Measurements from ENCODE around the gene SLFN12. TPM values are rescaled to one million over a fixed set of nuclear protein-coding genes. Genes with fewer than 3 reads are reported as not detected.
"Not testable (repeated sequence)": the region's sequence is repeated elsewhere in the genome, so short reads cannot be mapped to it uniquely, and the experiment has no call there.

SLFN12 gene
- total RNA-seq, result 5.9 TPM

- peaks cover 34% of the 10 kb centered on the region for H3K4me1 ChIP-seq (ENCODE audit: insufficient read depth, low read length)
- no peaks in the 10 kb centered on the region for H3K27me3 ChIP-seq (ENCODE audit: insufficient read depth, low read length)
- H3K4me3 ChIP-seq (ENCODE audit: low read length), result peak within 1 kb of the TSS; percentile 97
- no peaks in the 10 kb centered on the region for H3K9me3 ChIP-seq (ENCODE audit: low read depth, low read length)
Measured at GRCh38 chr17:35432176-35433074, at the start of gene SLFN12. Gene SLFN12 (minus strand): TSS chr17:35432500. CDS start chr17:35423028, 9,472 bp downstream.

- Histone ChIP-seq H3K4me3 (ENCODE audit: low read length) (no peak overlapping the region), H3K4me1 (ENCODE audit: insufficient read depth, low read length) (no peaks in the 10 kb centered on the region), H3K9me3 (ENCODE audit: low read depth, low read length) (no peaks in the 10 kb centered on the region), H3K27me3 (ENCODE audit: insufficient read depth, low read length) (peaks cover 8% of the 10 kb centered on the region)
Measured at GRCh38 chr17:35479271-35479670, 47.0 kb upstream of the SLFN12 start.

GRCh38 chr17:35477248-35477647 lies 44.9 kb upstream of the SLFN12 start:
- H3K9me3 ChIP-seq (ENCODE audit: low read depth, low read length), result no peaks in the 10 kb centered on the region
- no peak overlapping the region for H3K4me3 ChIP-seq (ENCODE audit: low read length)
- H3K4me1 ChIP-seq (ENCODE audit: insufficient read depth, low read length), result no peaks in the 10 kb centered on the region
- peaks cover 8% of the 10 kb centered on the region for H3K27me3 ChIP-seq (ENCODE audit: insufficient read depth, low read length)

DNA sequence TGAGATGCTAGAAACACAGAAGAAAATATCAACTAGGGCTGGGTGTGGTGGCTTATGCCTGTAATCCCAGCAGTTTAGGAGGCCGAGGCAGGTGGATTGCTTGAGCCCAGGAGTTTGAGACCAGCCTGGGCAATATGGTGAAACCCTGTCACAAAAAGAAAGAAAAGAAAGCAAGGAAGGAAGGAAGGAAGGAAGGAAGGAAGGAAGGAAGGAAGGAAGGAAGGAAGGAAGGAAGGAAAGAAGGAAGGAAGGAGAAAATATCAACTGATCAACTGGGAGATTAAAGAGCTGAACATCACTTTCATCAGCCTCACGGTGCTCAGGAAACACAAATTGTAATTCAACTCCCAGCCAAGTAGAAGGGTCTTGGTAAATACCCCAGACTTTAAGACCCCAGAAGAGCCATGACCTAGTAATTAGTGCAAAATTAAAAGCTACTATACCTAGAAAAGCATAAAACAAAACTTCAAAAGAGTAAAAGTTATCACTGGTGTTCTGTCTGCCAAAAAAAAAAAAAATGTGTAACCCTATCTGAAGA lies 44.1 kb upstream of the SLFN12 start:
- no peak overlapping the region for H3K4me3 ChIP-seq (ENCODE audit: low read length)
- peaks cover 8% of the 10 kb centered on the region for H3K27me3 ChIP-seq (ENCODE audit: insufficient read depth, low read length)
- H3K9me3 ChIP-seq (ENCODE audit: low read depth, low read length), result no peaks in the 10 kb centered on the region
- H3K4me1 ChIP-seq (ENCODE audit: insufficient read depth, low read length), result no peaks in the 10 kb centered on the region

DNA sequence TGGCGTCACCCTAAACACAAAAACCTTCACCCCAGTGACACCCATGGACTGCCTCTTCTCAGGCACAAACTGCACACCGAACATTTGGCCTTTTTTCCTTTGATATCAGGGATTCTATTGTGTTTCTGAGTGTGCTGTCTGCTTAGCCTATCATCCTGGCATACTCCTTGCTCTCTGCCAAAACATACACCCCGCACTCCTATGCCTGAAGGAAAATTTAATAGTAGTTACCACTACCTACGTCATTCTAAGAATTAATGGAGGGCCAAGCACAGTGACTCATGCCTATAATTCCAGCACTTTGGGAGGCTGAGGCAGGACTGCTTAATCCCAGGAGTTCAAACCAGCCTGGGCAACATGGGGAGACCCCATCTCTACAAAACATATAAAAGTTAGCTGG lies 36.2 kb upstream of the SLFN12 start:
- Histone ChIP-seq H3K4me1 (ENCODE audit: insufficient read depth, low read length) (peaks cover 15% of the 10 kb centered on the region), H3K27me3 (ENCODE audit: insufficient read depth, low read length) (no peaks in the 10 kb centered on the region), H3K4me3 (ENCODE audit: low read length) (no peak overlapping the region), H3K9me3 (ENCODE audit: low read depth, low read length) (no peaks in the 10 kb centered on the region)

- Histone ChIP-seq H3K9me3 (ENCODE audit: low read depth, low read length) (no peaks in the 10 kb centered on the region), H3K4me1 (ENCODE audit: insufficient read depth, low read length) (peaks cover 15% of the 10 kb centered on the region), H3K27me3 (ENCODE audit: insufficient read depth, low read length) (peaks cover 3% of the 10 kb centered on the region), H3K4me3 (ENCODE audit: low read length) (no peak overlapping the region)
Measured at GRCh38 chr17:35467824-35468223, 35.5 kb upstream of the SLFN12 start.

DNA sequence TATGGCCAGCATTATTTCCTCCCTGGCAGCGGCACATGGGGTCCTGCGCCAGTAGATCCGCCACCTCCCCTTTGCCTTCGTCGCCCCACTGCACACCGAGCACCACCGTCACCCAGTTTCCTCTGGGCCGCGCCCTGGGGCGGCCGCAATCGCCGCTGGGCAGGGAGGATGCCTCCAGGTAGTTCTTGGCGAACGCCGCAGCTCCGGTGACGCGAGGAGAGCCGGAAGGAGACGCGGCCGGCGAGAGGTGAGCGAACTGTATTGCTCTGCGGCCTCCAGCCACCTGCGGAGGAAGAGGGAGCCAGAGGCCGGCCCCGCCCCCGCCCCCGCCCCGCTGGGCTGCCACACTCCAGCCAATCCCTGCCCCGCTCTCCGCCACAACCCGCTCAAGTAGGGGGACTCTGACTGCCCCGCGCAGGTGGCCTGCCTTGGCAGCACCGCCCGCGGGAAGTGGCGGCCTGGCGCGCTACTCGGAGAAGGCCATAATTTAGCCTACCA lies 28.1 kb upstream of the SLFN12 start:
- no peak overlapping the region for H3K4me3 ChIP-seq (ENCODE audit: low read length)
- H3K4me1 ChIP-seq (ENCODE audit: insufficient read depth, low read length), result peaks cover 8% of the 10 kb centered on the region
- H3K9me3 ChIP-seq (ENCODE audit: low read depth, low read length), result no peaks in the 10 kb centered on the region
- peaks cover 21% of the 10 kb centered on the region for H3K27me3 ChIP-seq (ENCODE audit: insufficient read depth, low read length)

DNA sequence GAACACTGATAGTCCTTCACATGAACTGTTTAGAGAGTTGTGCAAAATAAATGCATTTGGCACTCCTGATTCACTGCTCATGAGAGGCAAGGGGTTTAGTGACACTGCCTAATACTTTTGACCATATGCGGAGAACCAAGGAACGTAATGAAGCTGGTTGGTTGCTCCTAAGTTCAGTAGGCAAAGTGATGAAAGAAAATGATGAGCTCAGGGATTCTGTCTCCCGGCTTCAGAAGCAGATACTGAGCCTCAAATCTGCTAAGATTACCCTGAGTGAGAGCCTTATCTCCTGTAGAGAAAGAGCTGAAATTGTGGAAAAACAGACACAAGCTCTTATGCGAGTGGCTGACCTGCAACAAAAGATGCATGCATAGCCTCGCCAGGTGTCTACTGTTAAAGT lies 21.7 kb upstream of the SLFN12 start:
- not testable (repeated sequence) for H3K4me1 ChIP-seq (ENCODE audit: insufficient read depth, low read length); H3K27me3 ChIP-seq (ENCODE audit: insufficient read depth, low read length); H3K4me3 ChIP-seq (ENCODE audit: low read length); H3K9me3 ChIP-seq (ENCODE audit: low read depth, low read length)

DNA sequence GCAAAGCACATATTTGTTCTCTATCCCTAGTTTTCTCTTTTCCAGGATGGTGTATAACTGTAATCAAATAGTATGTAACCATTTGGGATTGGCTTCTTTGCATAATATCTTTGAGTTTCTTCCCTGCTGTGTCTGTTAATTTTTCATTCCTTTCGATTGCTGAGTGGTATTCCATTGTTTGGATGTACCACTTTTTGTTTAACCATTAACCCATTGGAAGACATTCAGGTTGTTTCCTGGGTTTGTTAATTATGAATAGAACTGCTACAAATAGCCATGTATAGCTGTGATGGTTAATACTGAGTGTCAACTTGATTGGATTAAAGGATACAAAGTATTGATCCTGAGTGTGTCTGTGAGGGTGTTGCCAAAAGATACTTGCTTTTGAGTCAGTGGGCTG lies 20.9 kb upstream of the SLFN12 start:
- peaks cover 13% of the 10 kb centered on the region for H3K4me1 ChIP-seq (ENCODE audit: insufficient read depth, low read length)
- no peaks in the 10 kb centered on the region for H3K9me3 ChIP-seq (ENCODE audit: low read depth, low read length)
- H3K27me3 ChIP-seq (ENCODE audit: insufficient read depth, low read length), result no peaks in the 10 kb centered on the region
- no peak overlapping the region for H3K4me3 ChIP-seq (ENCODE audit: low read length)

GRCh38 chr17:35449371-35449931 lies 17.2 kb upstream of the SLFN12 start:
- H3K9me3 ChIP-seq (ENCODE audit: low read depth, low read length), result no peaks in the 10 kb centered on the region
- H3K27me3 ChIP-seq (ENCODE audit: insufficient read depth, low read length), result no peaks in the 10 kb centered on the region
- H3K4me3 ChIP-seq (ENCODE audit: low read length), result peak overlapping the region; percentile 51
- peaks cover 22% of the 10 kb centered on the region for H3K4me1 ChIP-seq (ENCODE audit: insufficient read depth, low read length)

DNA sequence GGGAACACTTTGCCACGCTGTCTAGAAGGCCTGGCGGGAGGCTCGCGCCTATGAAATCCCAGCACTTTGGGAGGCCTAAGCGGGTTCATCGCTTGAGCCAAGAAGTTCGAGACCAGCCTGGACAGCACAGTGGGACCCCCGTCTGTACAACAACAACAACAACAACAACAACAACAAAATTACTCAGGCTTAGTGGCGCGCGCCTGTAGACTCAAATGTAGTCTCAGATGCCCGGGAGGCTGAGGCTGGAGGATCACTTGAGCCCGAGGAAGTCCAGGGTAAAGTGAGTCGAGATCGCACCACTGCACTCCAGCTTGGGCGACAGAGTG lies 16.6 kb upstream of the SLFN12 start:
- Histone ChIP-seq H3K4me1 (ENCODE audit: insufficient read depth, low read length) (peaks cover 22% of the 10 kb centered on the region), H3K9me3 (ENCODE audit: low read depth, low read length) (no peaks in the 10 kb centered on the region), H3K27me3 (ENCODE audit: insufficient read depth, low read length) (no peaks in the 10 kb centered on the region), H3K4me3 (ENCODE audit: low read length) (peak overlapping the region; percentile 51)

DNA sequence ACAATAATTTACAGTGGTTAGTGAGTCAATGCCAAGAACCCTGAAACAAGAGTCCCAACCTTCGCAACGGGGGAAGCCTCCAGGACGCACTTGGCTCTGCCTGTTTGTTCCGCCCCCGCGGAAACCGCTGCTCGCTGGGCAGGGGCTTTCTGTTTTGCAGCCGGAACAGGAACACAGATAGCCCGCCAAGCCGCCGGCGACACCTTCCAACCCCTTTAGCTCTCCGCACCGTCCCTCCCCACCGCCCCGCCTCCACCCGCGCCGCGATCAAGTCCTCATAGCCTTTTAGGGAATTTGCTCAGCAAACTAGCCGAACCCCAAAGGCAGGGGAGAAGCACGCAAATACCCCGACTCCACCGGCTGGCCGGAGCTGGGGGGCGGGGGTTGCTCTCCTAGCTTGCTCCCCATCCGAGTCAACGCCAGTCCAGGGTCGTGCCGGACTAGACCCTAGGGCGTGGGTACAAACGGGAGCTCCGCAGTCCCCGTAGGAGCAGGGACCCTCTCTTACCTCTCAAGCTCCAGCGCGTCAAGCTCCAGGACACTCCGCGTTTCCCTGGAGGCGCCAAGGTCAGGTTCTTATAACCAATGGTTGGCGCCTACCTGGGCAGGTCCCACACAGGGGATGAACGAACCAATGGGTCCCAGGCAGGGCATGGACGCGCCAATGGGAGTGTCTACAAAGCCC lies 16.1 kb upstream of the SLFN12 start, which contains the start of gene SLFN13:
SLFN13 (minus strand) TSS at position 553 of the 685 bp plus-strand sequence. CDS start 3,086 bp downstream, outside the sequence.
- Histone ChIP-seq H3K4me1 (ENCODE audit: insufficient read depth, low read length) (peaks cover 22% of the 10 kb centered on the region), H3K27me3 (ENCODE audit: insufficient read depth, low read length) (no peaks in the 10 kb centered on the region), H3K4me3 (ENCODE audit: low read length) (peak within 1 kb of the TSS; percentile 51), H3K9me3 (ENCODE audit: low read depth, low read length) (no peaks in the 10 kb centered on the region)

DNA sequence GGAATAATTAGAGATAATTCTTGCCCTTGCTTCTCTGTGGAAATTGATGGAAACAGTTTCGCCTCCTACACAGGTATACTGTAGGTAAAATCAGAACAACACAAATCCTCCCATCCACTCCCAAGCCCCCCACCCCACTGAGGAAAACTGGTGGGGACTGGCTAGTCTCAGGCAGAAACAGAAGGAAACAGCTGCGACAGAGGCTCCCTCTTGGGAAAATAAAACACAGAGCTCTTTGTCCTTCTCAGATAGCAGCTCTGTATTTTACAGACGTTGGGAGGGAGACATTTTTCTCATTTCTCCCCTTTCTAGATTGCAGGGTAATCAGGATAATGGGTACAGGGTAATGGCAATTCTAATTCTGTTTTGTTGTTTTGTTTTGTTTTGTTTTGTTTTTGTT lies 15.2 kb upstream of the SLFN12 start:
- Histone ChIP-seq H3K9me3 (ENCODE audit: low read depth, low read length) (no peaks in the 10 kb centered on the region), H3K27me3 (ENCODE audit: insufficient read depth, low read length) (no peaks in the 10 kb centered on the region), H3K4me1 (ENCODE audit: insufficient read depth, low read length) (peaks cover 22% of the 10 kb centered on the region), H3K4me3 (ENCODE audit: low read length) (peak overlapping the region; percentile 51)

- no peaks in the 10 kb centered on the region for H3K27me3 ChIP-seq (ENCODE audit: insufficient read depth, low read length)
- no peaks in the 10 kb centered on the region for H3K9me3 ChIP-seq (ENCODE audit: low read depth, low read length)
- H3K4me3 ChIP-seq (ENCODE audit: low read length), result no peak overlapping the region
- H3K4me1 ChIP-seq (ENCODE audit: insufficient read depth, low read length), result peaks cover 7% of the 10 kb centered on the region
Measured at GRCh38 chr17:35438433-35438832, 6.1 kb upstream of the SLFN12 start.

Measured in mononuclear cell (primary cell).